Upper lobe of left lung (tissue), 6 donors: Measurements from ENCODE around the gene LRRFIP1. TPM values are rescaled to one million over a fixed set of nuclear protein-coding genes. Genes with fewer than 3 reads are reported as not detected.
A peak's percentile ranks its signal among the peaks of the same experiment; 100 is the strongest.

Experiments
- ATAC-seq, 2 donors: fragments of 200-7000 bp; cut with Tn5 transposase; one replicate each; pipeline ENCODE4 v1.9.1; 2022; ENCODE audit warnings: mild to moderate bottlenecking in 2 of 2, moderate library complexity in 2 of 2; ENCODE audit not compliant: low FRiP score in 2 of 2
- DNase-seq, 2 donors: peaks; one replicate each; pipeline ENCODE4 v3.0.0-alpha.2; 2019 to 2020
- H3K27ac ChIP-seq, 4 donors: fragments of 200-600 bp; sonication (generic); one replicate each; pipeline ENCODE4 v1.5.1; 2016 to 2019
- H3K27me3 ChIP-seq, 4 donors: fragments of 200-600 bp; sonication (generic); one replicate each; pipeline ENCODE4 v1.5.1; 2017 to 2019
- H3K36me3 ChIP-seq, 4 donors: fragments of 200-600 bp; sonication (generic); one replicate each; pipeline ENCODE4 v1.5.1; 2016 to 2019
- H3K4me1 ChIP-seq, 4 donors: fragments of 200-600 bp; sonication (generic); one replicate each; pipeline ENCODE4 v1.5.1; 2018 to 2019
- H3K4me3 ChIP-seq, 4 donors: fragments of 200-600 bp; sonication (generic); one replicate each; pipeline ENCODE4 v1.5.1; 2017 to 2019; ENCODE audit warnings: mild to moderate bottlenecking in 2 of 4, moderate library complexity in 1 of 4
- H3K9me3 ChIP-seq, 4 donors: fragments of 200-600 bp; sonication (generic); one replicate each; pipeline ENCODE4 v1.5.1; 2018 to 2019
- CTCF ChIP-seq, 6 experiments: fragments of 450-650 bp in 4 of 6; fragments of 200-600 bp in 2 of 6; sonication (generic) in 2 of 6; IDR thresholded peaks; one replicate each; pipeline ENCODE4 v1.5.1; 2016 to 2019; ENCODE audit warnings: antibody characterized with exemption in 6 of 6
- EP300 ChIP-seq, 4 donors: sonication (generic); formaldehyde crosslinking; IDR thresholded peaks; one replicate each; pipeline ENCODE4 v1.5.1; 2017; ENCODE audit warnings: antibody characterized with exemption in 4 of 4, control low read depth in 2 of 4
- POLR2A ChIP-seq, 4 donors: fragments of 450-650 bp; IDR thresholded peaks; one replicate each; pipeline ENCODE4 v1.5.1; 2016 to 2017; ENCODE audit warnings: antibody characterized with exemption in 4 of 4, mild to moderate bottlenecking in 2 of 4
- POLR2AphosphoS5 ChIP-seq, 2 donors: sonication (generic); formaldehyde crosslinking; IDR thresholded peaks; one replicate each; pipeline ENCODE4 v1.5.1; 2017; ENCODE audit warnings: antibody characterized with exemption in 2 of 2
- WGBS, 2 donors: methylation state at CpG; one replicate each; pipeline ENCODE4 v1.1.5; 2017 to 2018; 5-methylcytosine and 5-hydroxymethylcytosine counted together
- total RNA-seq, 6 donors: library from RNA; depleted of rRNA in 4 of 6; stranded (reverse); fragments of >200 nt in 4 of 6; gene quantifications; one replicate each; pipeline versions ENCODE4 v1.1.0 to v1.2.1, GENCODE V29; 2016 to 2021
- donor health status: DM: no; HTN: no; CAD: no; lungs with moderate emphysema.
- donor health status: DM: no; HTN: yes; CAD: no; lungs with severe emphysema.

LRRFIP1 gene
- total RNA-seq, 6 donors from 2014 or later: 185 to 291 (median 242) TPM

GRCh38 chr2:237625216-237625705, 2.1 kb upstream of the LRRFIP1 start:
- Histone ChIP-seq H3K36me3 (no peaks in the 10 kb centered on the region), H3K4me3 (no peak overlapping the region), H3K27me3 (no peaks in the 10 kb centered on the region), H3K27ac (peak overlapping the region; percentile 67 to 85 (median 82)), H3K9me3 (no peaks in the 10 kb centered on the region), H3K4me1 (peaks cover 27 to 44% (median 37%) of the 10 kb centered on the region in 4 donors)
- peak; percentile 46 to 63 for ATAC-seq
- no peak for TF ChIP-seq CTCF (IDR thresholded peaks at IDR 0.05)
- TF ChIP-seq POLR2A (IDR thresholded peaks at IDR 0.05): no peak
- TF ChIP-seq POLR2AphosphoS5 (IDR thresholded peaks at IDR 0.05): peak; percentile 72 to 78
- TF ChIP-seq EP300 (IDR thresholded peaks at IDR 0.05): peak in 3 of 4 donors; percentile 45 to 74 (median 67)
- DNase-seq: peak in 1 of 2 donors; percentile 59
- 30 to 60% methylated on average over 5 to 10 of the region's 10 CpGs for WGBS, 2 donors

- H3K36me3 ChIP-seq: no peaks in the 10 kb centered on the region
- DNase-seq: no peak
- ATAC-seq: no peak
- 65 to 74% methylated on average over 5 to 6 of the region's 6 CpGs for WGBS, 2 donors
- no peak overlapping the region for H3K4me3 ChIP-seq
- H3K27me3 ChIP-seq: no peaks in the 10 kb centered on the region
- no peak for TF ChIP-seq EP300 (IDR thresholded peaks at IDR 0.05)
- TF ChIP-seq POLR2AphosphoS5 (IDR thresholded peaks at IDR 0.05): no peak
- no peak for TF ChIP-seq CTCF (IDR thresholded peaks at IDR 0.05)
- no peak for TF ChIP-seq POLR2A (IDR thresholded peaks at IDR 0.05)
- peaks cover 27 to 44% (median 37%) of the 10 kb centered on the region in 4 donors for H3K4me1 ChIP-seq
- peak overlapping the region; percentile 67 to 85 (median 82) for H3K27ac ChIP-seq
- H3K9me3 ChIP-seq: no peaks in the 10 kb centered on the region
Observed at GRCh38 chr2:237625777-237626176, 1.6 kb upstream of the LRRFIP1 start.

DNA sequence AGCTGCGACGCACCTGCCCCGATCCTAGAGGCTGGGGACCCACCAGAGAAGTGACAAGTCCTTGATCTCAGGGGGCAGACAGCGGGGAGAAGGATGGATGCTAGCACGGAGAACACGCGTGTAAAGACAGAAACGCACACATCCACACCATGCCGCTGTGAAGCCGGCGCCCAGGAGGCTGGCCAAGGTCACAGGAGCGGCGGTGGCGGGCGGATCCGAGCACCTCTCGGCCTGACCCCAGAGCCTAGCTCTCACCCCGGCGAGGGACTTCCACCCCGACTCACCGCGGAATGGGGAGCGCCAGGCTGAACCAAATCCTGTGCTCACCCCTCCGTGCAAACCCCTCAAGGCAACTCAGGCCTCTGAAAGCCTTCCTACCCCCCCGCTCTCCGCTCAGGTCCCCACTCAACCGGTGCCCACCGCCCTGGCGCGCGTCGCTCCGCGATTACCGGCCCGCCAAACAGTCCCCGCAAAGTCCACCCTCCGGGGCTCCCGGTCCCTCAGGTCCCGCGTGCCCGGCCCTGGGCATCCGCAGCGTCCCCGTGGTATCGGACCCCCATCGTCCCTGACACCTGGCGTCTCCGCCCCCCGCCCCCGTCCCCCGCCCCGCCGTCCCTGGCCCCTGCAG, 460 bp upstream of the LRRFIP1 start:
- DNase-seq: peak in 1 of 2 donors; percentile 86
- no peaks in the 10 kb centered on the region for H3K36me3 ChIP-seq
- peak in 1 of 2 donors; percentile 16 for ATAC-seq
- no peaks in the 10 kb centered on the region for H3K9me3 ChIP-seq
- H3K4me3 ChIP-seq: peak overlapping the region in 3 of 4 donors; percentile 74 to 89 (median 81)
- TF ChIP-seq EP300 (IDR thresholded peaks at IDR 0.05) (no peak), POLR2A (IDR thresholded peaks at IDR 0.05) (no peak), CTCF (IDR thresholded peaks at IDR 0.05) (no peak), POLR2AphosphoS5 (IDR thresholded peaks at IDR 0.05) (no peak)
- no peaks in the 10 kb centered on the region for H3K27me3 ChIP-seq
- WGBS, 2 donors: 27 to 34% methylated on average over 45 to 50 of the region's 54 CpGs
- H3K4me1 ChIP-seq: peaks cover 27 to 44% (median 37%) of the 10 kb centered on the region in 4 donors
- peak overlapping the region; percentile 78 to 85 (median 82) for H3K27ac ChIP-seq

DNA sequence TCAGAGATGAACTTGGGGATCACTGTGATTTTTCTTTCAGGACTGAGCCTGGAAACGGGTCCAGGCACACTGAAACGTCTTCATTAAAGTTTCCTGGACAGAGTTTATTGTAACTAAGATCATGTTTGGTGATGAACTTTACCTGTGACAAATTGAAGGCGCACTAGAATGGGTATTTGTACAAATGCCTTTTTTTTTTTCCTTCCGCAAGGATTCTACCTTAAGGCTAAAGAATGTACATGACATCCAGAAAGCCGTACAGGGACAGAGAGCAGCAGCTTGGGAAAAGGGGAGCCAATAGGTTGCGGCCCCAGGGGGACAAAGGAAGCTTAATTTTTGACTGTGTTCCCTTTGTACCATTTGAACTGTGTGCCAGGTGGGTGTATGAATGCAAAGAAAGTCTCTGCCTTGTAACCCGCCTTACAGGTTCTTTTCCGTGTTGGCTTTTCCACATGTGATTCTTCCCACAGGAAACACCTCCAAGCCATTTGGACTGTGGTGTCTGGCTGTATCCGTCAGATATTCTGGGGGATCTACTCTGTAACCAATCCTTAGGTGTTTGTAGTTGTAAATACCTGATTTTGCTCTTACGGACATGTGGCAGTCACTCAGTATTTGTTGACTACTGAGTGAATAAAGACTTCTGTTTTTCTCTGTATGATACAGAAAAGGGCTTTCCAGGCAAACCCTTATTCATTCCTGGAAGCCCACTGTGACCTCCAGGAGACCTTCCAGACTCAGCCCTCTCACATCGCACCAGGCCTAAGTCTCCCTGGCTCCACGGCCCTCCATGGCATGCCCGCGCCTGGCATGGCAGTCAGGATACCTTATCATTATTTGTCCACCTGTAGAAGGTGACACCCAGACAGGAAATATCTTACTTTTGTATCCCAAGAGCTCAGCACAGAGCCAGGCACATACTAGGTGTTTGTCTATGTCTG, 1.1 kb downstream of the LRRFIP1 start:
- Histone ChIP-seq H3K4me3 (peak overlapping the region; percentile 49 to 89 (median 78)), H3K36me3 (peaks cover 0 to 2% (median 0%) of the 10 kb centered on the region in 4 donors), H3K4me1 (peaks cover 27 to 44% (median 39%) of the 10 kb centered on the region in 4 donors), H3K27me3 (no peaks in the 10 kb centered on the region), H3K9me3 (no peaks in the 10 kb centered on the region), H3K27ac (peak overlapping the region in 2 of 4 donors; percentile 79 to 84)
- peak in 1 of 2 donors; percentile 39 for DNase-seq
- ATAC-seq: no peak
- TF ChIP-seq CTCF (IDR thresholded peaks at IDR 0.05) (no peak), POLR2A (IDR thresholded peaks at IDR 0.05) (no peak), EP300 (IDR thresholded peaks at IDR 0.05) (no peak), POLR2AphosphoS5 (IDR thresholded peaks at IDR 0.05) (no peak)
- WGBS, 2 donors: 69 to 71% methylated on average over 13 to 14 of the region's 14 CpGs
